ENCODE measurements around the gene ARPP21.

- TF ChIP-seq POLR2A (IDR thresholded peaks at IDR 0.05) (no peak), CTCF (IDR thresholded peaks at IDR 0.05 in 8 of 11, conservative IDR thresholded peaks at IDR 0.05 in 3 of 11) (no peak)
Observed at GRCh38 chr3:35633332-35634124, 5.8 kb upstream of the ARPP21 start.
